SU-DHL-6 (cell line): Measurements from ENCODE around the gene DNAH7.

Experiments used
- H2AFZ ChIP-seq: fragments of 200-600 bp; sonication (generic); 2 replicates; pipeline ENCODE4 v1.6.1; 2014; ENCODE audit warnings: low read depth, mild to moderate bottlenecking, moderate library complexity, mixed read lengths, antibody characterized with exemption, low read length; ENCODE audit not compliant: severe bottlenecking
- H3F3A ChIP-seq: fragments of 200-600 bp; shearing (Covaris generic); 2 replicates; pipeline ENCODE4 v1.6.0; 2016; ENCODE audit warnings: antibody characterized with exemption, mild to moderate bottlenecking; ENCODE audit not compliant: insufficient read depth
- H3K27ac ChIP-seq: fragments of 200-600 bp; sonication (generic); 2 replicates; pipeline ENCODE4 v1.5.1; 2016; ENCODE audit warnings: low read depth, mild to moderate bottlenecking, low read length, moderate library complexity, mixed read lengths
- H3K27me3 ChIP-seq: fragments of 200-600 bp; sonication (generic), shearing (Covaris generic); 2 replicates; pipeline ENCODE4 v1.6.0; 2014; ENCODE audit warnings: mild to moderate bottlenecking, low read length
- H3K36me3 ChIP-seq: fragments of 200-600 bp; sonication (generic); 2 replicates; pipeline ENCODE4 v1.6.1; 2014; ENCODE audit warnings: mild to moderate bottlenecking, low read length, mixed read lengths
- H3K4me2 ChIP-seq: fragments of 300-600, 200-600 bp; shearing (Covaris generic), sonication (generic); 2 replicates; pipeline ENCODE4 v1.6.0; 2014; ENCODE audit warnings: low read length, low read depth, mild to moderate bottlenecking; ENCODE audit not compliant: poor library complexity, severe bottlenecking
- H3K4me3 ChIP-seq: fragments of 200-600 bp; sonication (generic); 2 replicates; pipeline ENCODE4 v1.5.1; 2014; ENCODE audit warnings: antibody characterized with exemption, low read length, mild to moderate bottlenecking, mixed read lengths; ENCODE audit not compliant: insufficient read depth, poor library complexity, severe bottlenecking
- H3K79me2 ChIP-seq: fragments of 200-600 bp; sonication (generic); 2 replicates; pipeline ENCODE4 v1.6.1; 2014; ENCODE audit warnings: mild to moderate bottlenecking, low read length, moderate library complexity; ENCODE audit not compliant: insufficient read depth
- H3K9ac ChIP-seq: fragments of 200-600 bp; sonication (generic); 2 replicates; pipeline ENCODE4 v1.7.0; 2014; ENCODE audit warnings: mild to moderate bottlenecking, low read length
- H3K9me2 ChIP-seq: fragments of 200-600 bp; sonication (generic); replicated peaks from 2 replicates; pipeline ENCODE4 v1.6.1; 2014; ENCODE audit warnings: low read length; ENCODE audit not compliant: insufficient read depth
- H3K9me3 ChIP-seq: fragments of 200-600 bp; sonication (generic); 2 replicates; pipeline ENCODE4 v1.6.1; 2014; ENCODE audit warnings: low read length, mixed read lengths; ENCODE audit not compliant: insufficient read depth
- H4K20me1 ChIP-seq: fragments of 200-600 bp; sonication (generic); 2 replicates; pipeline ENCODE4 v1.6.1; 2014; ENCODE audit warnings: low read depth, mild to moderate bottlenecking, antibody characterized with exemption, low read length, moderate library complexity, mixed read lengths
- EZH2phosphoT487 ChIP-seq: fragments of 200-600 bp; sonication (generic), shearing (Covaris generic); conservative IDR thresholded peaks from 2 replicates; pipeline ENCODE4 v1.6.1; 2018; ENCODE audit warnings: mild to moderate bottlenecking, antibody characterized with exemption, low read length, moderate library complexity, mixed read lengths
- TF ChIP-seq, protein P1 (sequence below): fragments of 200-600 bp; sonication (generic); IDR thresholded peaks from one replicate; pipeline ENCODE4 v1.5.1; 2017; ENCODE audit warnings: antibody characterized with exemption, mild to moderate bottlenecking, low read length, moderate library complexity; ENCODE audit not compliant: insufficient read depth, poor library complexity, severe bottlenecking

DNAH7 gene

DNA sequence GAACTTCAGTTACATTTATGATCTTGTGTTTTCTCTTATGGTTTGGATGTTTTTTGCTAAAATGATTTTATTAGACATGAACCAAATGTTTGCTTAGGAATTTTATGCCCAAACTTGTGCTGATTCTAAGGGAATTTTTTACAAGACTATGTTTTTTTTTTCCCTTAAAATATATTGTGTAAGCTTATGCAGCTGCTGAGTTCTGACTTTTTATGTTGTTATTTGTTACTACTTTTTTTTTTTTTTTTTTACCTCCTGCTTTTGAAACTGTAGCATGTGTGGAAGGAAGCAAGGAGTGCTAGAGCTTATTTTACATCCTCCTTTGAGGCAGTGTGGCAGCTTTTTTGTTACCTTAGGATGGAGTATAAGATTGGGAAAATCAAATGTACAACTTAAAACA is 6.0 kb upstream of the DNAH7 start:
- Histone ChIP-seq H3K9me3 (no peaks in the 10 kb centered on the region), H3K79me2 (no peaks in the 10 kb centered on the region), H2AFZ (no peak overlapping the region), H3K9ac (no peak overlapping the region), H3K27me3 (no peaks in the 10 kb centered on the region), H3K9me2 (no peaks in the 10 kb centered on the region), H3K4me3 (no peak overlapping the region), H3F3A (no peaks in the 10 kb centered on the region), H4K20me1 (no peaks in the 10 kb centered on the region), H3K36me3 (no peaks in the 10 kb centered on the region), H3K4me2 (no peak overlapping the region), H3K27ac (no peak overlapping the region)
- TF ChIP-seq, protein P1, sequence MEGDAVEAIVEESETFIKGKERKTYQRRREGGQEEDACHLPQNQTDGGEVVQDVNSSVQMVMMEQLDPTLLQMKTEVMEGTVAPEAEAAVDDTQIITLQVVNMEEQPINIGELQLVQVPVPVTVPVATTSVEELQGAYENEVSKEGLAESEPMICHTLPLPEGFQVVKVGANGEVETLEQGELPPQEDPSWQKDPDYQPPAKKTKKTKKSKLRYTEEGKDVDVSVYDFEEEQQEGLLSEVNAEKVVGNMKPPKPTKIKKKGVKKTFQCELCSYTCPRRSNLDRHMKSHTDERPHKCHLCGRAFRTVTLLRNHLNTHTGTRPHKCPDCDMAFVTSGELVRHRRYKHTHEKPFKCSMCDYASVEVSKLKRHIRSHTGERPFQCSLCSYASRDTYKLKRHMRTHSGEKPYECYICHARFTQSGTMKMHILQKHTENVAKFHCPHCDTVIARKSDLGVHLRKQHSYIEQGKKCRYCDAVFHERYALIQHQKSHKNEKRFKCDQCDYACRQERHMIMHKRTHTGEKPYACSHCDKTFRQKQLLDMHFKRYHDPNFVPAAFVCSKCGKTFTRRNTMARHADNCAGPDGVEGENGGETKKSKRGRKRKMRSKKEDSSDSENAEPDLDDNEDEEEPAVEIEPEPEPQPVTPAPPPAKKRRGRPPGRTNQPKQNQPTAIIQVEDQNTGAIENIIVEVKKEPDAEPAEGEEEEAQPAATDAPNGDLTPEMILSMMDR: no peak
- TF ChIP-seq EZH2phosphoT487: no peak

DNA sequence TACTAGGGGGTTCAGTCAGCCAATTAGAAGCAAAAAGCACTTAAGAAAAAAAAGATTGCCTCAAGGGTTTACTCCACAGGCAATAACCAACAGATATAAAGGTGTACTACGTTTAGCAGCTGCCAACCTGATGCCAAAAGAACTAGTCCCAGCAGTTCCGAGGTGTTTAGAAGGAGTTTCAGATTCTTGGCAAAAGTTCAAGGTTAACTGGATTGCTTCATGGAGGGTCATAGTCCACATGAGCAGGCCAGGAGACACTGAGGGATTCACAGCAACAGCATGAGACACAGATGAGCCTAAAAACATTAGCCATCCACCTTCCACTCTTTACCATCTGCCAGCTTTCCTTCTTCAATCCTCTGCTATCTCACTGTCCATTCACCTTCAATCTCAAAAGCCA is 4.9 kb upstream of the DNAH7 start:
- no peaks in the 10 kb centered on the region for H3K9me2 ChIP-seq
- no peak overlapping the region for H3K27ac ChIP-seq
- no peaks in the 10 kb centered on the region for H3K27me3 ChIP-seq
- no peaks in the 10 kb centered on the region for H3K36me3 ChIP-seq
- no peak overlapping the region for H3K9ac ChIP-seq
- no peak overlapping the region for H2AFZ ChIP-seq
- H3K4me3 ChIP-seq: no peak overlapping the region
- H3F3A ChIP-seq: no peaks in the 10 kb centered on the region
- H3K4me2 ChIP-seq: no peak overlapping the region
- H3K9me3 ChIP-seq: no peaks in the 10 kb centered on the region
- H4K20me1 ChIP-seq: no peaks in the 10 kb centered on the region
- TF ChIP-seq, protein P1: no peak
- TF ChIP-seq EZH2phosphoT487: no peak
- no peaks in the 10 kb centered on the region for H3K79me2 ChIP-seq

DNA sequence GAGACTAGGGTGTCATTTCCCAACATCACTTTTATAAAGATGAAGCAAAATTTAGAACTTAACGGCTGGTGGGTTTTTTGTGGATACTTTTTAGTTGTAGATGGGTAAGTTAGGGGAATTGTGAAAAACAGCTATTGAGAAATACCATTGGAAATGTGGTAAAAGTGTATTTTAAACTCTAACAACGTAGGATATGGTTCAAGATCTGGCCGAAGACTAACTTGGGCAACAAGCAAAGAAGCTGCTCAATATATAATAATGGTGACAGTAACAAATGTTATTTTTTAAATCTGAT is 1.6 kb downstream of the DNAH7 start:
- H4K20me1 ChIP-seq: no peaks in the 10 kb centered on the region
- no peaks in the 10 kb centered on the region for H3K9me2 ChIP-seq
- TF ChIP-seq EZH2phosphoT487: no peak
- TF ChIP-seq, protein P1: no peak
- H3K9me3 ChIP-seq: no peaks in the 10 kb centered on the region
- no peaks in the 10 kb centered on the region for H3K27me3 ChIP-seq
- H3K9ac ChIP-seq: no peak overlapping the region
- no peak overlapping the region for H3K4me2 ChIP-seq
- H3K79me2 ChIP-seq: no peaks in the 10 kb centered on the region
- H2AFZ ChIP-seq: no peak overlapping the region
- H3K27ac ChIP-seq: no peak overlapping the region
- H3K4me3 ChIP-seq: no peak overlapping the region
- no peaks in the 10 kb centered on the region for H3K36me3 ChIP-seq
- no peaks in the 10 kb centered on the region for H3F3A ChIP-seq
